ENCODE results near the gene TMEM143. TPM values are rescaled to one million over a fixed set of nuclear protein-coding genes. Genes with fewer than 3 reads are reported as not detected.

TMEM143 gene
- total RNA-seq (2022; extraction: Qiagen RNA extraction; ENCODE audit: low read depth), result 2.2 to 5.8 TPM (median 3.8 TPM) in 5 replicates

GRCh38 chr19:48363810-48364597 lies at the start of gene TMEM143, which contains the start of gene SYNGR4:
TSS of gene TMEM143 (minus strand) at chr19:48363940. CDS start at chr19:48363920, 20 bp downstream.
TSS of gene SYNGR4 (plus strand) at chr19:48364367. CDS start at chr19:48365843, 1,476 bp downstream.

GRCh38 chr19:48393559-48394330 lies 30.0 kb upstream of the TMEM143 start, which contains the start of gene GRIN2D:
TSS of gene GRIN2D (plus strand) at chr19:48393668. CDS start at chr19:48398393, 4,725 bp downstream.

DNA sequence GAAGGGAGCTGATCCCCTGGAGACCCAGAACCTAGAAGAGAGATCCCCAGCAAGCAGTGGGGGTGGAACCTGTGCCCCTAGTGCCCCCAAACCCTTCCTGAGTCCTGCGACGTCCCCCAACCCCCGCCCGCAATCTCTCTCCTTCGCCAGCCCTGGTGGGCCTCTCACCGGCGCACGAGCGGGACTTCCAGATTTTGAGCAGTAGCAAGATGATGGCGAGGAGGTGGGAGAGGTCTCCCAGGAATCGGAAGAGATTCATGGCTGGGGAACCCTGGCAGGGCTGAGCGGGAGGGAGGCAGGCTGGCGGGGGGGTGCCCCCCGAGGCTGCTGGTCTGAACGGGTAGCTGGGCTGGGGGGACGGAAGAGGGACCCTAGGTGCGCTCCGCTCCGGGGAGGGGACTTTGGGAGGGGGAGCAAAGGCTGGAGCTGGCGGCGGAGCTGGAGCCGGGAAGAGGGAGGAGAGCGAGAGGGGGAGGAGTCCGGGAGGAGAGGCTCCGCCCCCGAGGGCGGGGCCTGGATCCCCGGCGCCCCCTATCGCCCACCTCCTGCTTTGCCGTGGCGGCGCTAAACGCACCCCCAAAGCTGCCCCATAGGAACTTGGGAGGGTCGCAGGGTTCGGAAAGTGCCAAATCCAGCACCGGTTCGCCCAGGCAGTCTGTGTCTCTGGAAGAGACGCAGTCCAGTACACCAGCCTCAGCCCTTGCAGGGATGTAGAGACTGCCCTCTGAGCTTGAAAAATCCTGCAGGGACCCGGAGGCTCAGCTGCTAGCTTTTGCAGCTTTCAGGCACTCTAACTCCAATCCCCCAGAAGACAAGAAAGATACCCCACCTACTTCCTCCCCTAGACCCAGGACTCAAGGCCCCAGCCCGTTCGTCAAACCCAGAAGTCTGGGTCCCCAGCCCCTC lies 27.6 kb upstream of the TMEM143 start, which contains the start of gene KDELR1:
Gene KDELR1, minus strand, starts transcription at position 452 of the 906 bp plus-strand sequence. Its CDS starts 193 bp downstream, at position 259.

GRCh38 chr19:48325265-48325910 lies 38.4 kb downstream of the TMEM143 start, which contains the start of gene EMP3:
TSS of gene EMP3 (plus strand) at chr19:48325552. CDS start at chr19:48326845, 1,293 bp downstream.

Other genes with a start within 250 kb of the TMEM143 start
- gene LIG1, start 193.6 kb downstream of the TMEM143 start, total RNA-seq (2022; extraction: Qiagen RNA extraction; ENCODE audit: low read depth), result 63.2 to 69.6 TPM (median 65.3 TPM) in 5 replicates
- gene ZSWIM9, start 193.3 kb downstream of the TMEM143 start, total RNA-seq (2022; extraction: Qiagen RNA extraction; ENCODE audit: low read depth), result 6.5 to 7.7 TPM (median 6.7 TPM) in 5 replicates
- gene CARD8, start 108.0 kb downstream of the TMEM143 start, total RNA-seq (2022; extraction: Qiagen RNA extraction; ENCODE audit: low read depth), result 13.2 to 21.9 TPM (median 19.7 TPM) in 5 replicates
- 5.3 to 5.7 TPM (median 5.4 TPM) in 5 replicates for gene ZNF114, start 93.9 kb downstream of the TMEM143 start, total RNA-seq (2022; extraction: Qiagen RNA extraction; ENCODE audit: low read depth)
- gene EMP3, start 38.4 kb downstream of the TMEM143 start, total RNA-seq (2022; extraction: Qiagen RNA extraction; ENCODE audit: low read depth), result 427 to 500 TPM (median 469 TPM) in 5 replicates
- gene SYNGR4, start 427 bp upstream of the TMEM143 start, total RNA-seq (2022; extraction: Qiagen RNA extraction; ENCODE audit: low read depth), result 2.0 to 3.6 TPM (median 2.4 TPM) in 5 replicates
- gene KDELR1, start 27.6 kb upstream of the TMEM143 start, total RNA-seq (2022; extraction: Qiagen RNA extraction; ENCODE audit: low read depth), result 366 to 451 TPM (median 417 TPM) in 5 replicates
- gene GRIN2D, start 29.7 kb upstream of the TMEM143 start, total RNA-seq (2022; extraction: Qiagen RNA extraction; ENCODE audit: low read depth), result 6.3 to 11.7 TPM (median 9.1 TPM) in 5 replicates
- gene GRWD1, start 82.0 kb upstream of the TMEM143 start, total RNA-seq (2022; extraction: Qiagen RNA extraction; ENCODE audit: low read depth), result 103 to 135 TPM (median 120 TPM) in 5 replicates
- 1.1 to 2.5 TPM (median 1.5 TPM) in 5 replicates for gene KCNJ14, start 91.6 kb upstream of the TMEM143 start, total RNA-seq (2022; extraction: Qiagen RNA extraction; ENCODE audit: low read depth)
- gene CYTH2, start 105.4 kb upstream of the TMEM143 start, total RNA-seq (2022; extraction: Qiagen RNA extraction; ENCODE audit: low read depth), result 52.6 to 56.4 TPM (median 53.6 TPM) in 5 replicates
- gene LMTK3, start 147.9 kb upstream of the TMEM143 start, total RNA-seq (2022; extraction: Qiagen RNA extraction; ENCODE audit: low read depth), result 2.4 to 4.8 TPM (median 3.8 TPM) in 5 replicates
- gene SULT2B1, start 188.2 kb upstream of the TMEM143 start, total RNA-seq (2022; extraction: Qiagen RNA extraction; ENCODE audit: low read depth), result 14.7 to 18.6 TPM (median 15.6 TPM) in 5 replicates
- gene SPACA4, start 242.8 kb upstream of the TMEM143 start, total RNA-seq (2022; extraction: Qiagen RNA extraction; ENCODE audit: low read depth), result 0.11 TPM in 1 of 5 replicates, not detected in the others